GM19463 (cell line): ENCODE results near the gene ANKFN1.

Source experiments
- ATAC-seq: cut with Tn5 transposase; IDR thresholded peaks from one replicate; pipeline ENCODE4 v1.9.1; 2021; ENCODE audit warnings: mild to moderate bottlenecking, moderate library complexity; ENCODE audit not compliant: unreplicated experiment

ANKFN1 gene, protein sequence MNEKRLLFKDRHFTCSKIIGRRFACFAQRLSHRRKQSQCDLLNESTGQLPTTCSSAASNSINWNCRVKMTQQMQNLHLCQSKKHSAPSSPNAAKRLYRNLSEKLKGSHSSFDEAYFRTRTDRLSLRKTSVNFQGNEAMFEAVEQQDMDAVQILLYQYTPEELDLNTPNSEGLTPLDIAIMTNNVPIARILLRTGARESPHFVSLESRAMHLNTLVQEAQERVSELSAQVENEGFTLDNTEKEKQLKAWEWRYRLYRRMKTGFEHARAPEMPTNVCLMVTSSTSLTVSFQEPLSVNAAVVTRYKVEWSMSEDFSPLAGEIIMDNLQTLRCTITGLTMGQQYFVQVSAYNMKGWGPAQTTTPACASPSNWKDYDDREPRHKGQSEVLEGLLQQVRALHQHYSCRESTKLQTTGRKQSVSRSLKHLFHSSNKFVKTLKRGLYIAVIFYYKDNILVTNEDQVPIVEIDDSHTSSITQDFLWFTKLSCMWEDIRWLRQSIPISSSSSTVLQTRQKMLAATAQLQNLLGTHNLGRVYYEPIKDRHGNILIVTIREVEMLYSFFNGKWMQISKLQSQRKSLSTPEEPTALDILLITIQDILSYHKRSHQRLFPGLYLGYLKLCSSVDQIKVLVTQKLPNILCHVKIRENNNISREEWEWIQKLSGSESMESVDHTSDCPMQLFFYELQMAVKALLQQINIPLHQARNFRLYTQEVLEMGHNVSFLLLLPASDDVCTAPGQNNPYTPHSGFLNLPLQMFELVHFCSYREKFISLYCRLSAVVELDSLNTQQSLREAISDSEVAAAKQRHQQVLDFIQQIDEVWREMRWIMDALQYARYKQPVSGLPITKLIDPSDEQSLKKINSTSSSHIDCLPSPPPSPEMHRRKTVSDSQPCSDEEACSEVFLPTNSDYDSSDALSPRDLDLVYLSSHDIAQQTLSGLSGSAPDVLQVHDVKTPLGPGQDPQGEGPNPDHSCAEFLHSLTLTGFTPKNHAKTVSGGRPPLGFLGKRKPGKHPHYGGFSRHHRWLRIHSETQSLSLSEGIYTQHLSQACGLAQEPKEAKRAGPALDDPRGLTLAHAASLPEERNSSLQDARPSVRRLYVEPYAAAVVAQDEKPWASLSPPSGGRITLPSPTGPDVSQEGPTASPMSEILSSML

GRCh38 chr17:56152874-56153602, at the start of gene ANKFN1:
Gene ANKFN1, plus strand, starts transcription at chr17:56153475. Its CDS starts 59,193 bp downstream, at chr17:56212668.
- no peak for ATAC-seq

DNA sequence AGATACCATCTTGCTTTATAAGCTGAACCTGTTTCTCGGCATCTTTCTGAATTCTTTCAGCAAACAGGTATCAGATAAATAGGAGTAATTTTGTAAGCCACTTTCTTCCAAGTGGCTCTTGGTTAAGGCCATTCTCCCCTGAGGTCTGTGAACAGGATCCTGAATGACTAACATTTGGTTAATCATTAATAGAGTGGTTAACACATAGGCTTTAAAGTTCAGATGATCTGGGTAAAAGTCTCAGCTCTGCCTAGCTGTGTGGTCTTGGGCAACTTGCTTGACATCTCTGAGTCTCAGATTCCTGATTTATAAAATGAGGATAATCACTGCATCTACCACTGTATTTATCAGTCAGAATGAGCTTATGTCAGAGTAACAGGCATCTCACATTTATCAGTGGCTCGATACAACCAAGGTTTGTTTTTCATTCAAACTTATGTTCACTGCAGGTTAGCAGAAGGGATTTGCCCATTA, 44.4 kb upstream of the ANKFN1 start:
- peak; percentile 88 for ATAC-seq

DNA sequence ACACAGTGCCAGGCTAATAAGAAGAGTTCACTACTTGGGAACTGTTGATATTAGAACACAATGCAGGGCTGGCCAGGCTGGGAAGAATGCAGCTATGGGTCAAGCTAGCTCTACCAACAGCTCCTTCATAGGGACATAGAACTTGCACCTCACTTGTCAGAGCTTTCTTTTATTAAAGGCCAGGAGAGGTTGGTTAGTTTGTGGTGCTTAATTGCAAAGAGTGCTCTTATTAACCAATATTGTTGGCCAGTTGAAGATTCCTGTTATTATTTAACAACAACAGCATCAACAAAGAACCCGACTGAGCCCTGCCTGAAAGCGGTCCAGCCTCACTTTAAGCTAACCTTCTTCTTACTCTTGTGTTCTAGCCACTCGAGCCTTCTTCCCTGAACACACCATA, 43.4 kb upstream of the ANKFN1 start:
- no peak for ATAC-seq

- no peak for ATAC-seq
These were observed 42.7 kb upstream of the ANKFN1 start for GRCh38 chr17:56110463-56111135.

DNA sequence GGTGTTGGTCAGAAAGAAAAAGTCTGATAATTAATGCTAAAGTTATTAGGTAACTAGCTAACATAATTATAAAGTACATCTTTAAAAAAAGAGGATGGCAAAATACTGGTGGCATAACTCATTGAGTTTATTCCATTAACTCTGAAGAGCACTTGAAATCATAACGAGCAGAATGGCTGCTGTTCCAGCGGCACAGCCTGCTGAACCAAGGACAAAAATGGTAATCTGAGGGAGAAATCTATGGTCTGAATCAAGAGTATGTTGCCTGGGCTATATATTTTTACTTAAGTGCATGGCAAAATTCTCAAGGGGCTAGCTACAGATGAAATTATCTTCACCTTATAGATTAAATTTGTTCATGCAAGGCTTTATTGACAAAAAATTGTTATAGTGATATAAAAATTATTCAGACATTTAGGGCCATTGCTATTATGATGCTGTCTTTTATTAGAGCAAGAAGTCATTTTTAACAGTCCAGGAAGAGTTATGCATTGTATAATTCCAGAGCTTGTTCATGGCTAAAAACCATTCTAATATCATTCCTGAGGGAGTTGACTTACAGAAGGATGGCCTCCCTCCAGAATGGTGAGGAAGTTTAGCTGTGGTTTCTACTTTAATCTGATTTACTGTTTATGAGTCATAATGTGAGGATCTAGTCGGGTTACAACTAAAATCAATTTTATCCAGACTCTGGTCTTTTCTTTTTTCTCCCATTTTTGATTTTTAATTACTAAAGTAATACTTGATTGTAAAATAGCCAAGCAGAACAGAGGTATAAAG, 41.4 kb upstream of the ANKFN1 start:
- no peak for ATAC-seq

GRCh38 chr17:56113486-56113885, 39.8 kb upstream of the ANKFN1 start:
- no peak for ATAC-seq

DNA sequence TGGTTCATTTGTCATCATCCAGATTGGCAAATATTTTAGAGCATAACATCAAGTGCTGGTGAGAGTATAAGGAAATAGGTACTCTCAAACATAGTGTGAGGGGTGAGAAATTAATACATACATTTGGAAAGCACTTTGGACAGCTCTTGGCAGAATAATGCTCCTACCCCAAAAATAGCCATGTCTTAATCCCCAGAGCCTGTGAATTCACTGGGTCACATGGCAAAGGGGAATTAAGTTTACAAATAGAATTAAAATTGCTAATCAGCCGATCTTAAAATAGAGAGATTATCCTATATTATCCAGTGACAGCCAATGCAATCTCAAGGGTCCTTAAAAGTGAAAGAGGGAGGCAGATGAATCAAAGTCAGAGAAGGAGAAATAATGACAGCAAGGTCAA, 38.8 kb upstream of the ANKFN1 start:
- ATAC-seq: no peak

- ATAC-seq: no peak
These were observed 34.1 kb upstream of the ANKFN1 start for GRCh38 chr17:56119191-56119590.

DNA sequence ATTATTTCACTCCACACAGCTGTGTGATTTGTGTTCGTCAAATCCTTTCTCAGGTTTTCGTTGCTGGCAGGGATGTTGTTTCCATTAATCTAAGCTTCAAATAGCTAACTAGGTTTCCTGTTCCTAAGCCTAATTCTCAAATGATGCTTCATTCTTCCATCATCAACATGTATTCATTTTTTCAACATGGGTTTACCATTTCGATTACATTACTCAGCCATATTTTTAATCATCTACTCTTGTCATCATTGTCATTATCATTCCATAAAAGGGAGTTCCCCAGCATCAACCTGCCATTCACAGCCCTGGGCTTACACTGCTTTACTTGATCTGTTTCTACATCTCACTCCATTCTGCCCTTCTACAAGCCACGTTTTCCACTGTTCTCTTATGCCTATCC, 33.3 kb upstream of the ANKFN1 start:
- no peak for ATAC-seq

- no peak for ATAC-seq
These were observed 31.9 kb upstream of the ANKFN1 start for GRCh38 chr17:56121191-56122051.

GRCh38 chr17:56125830-56126819, 27.1 kb upstream of the ANKFN1 start:
- no peak for ATAC-seq

GRCh38 chr17:56130026-56130425, 23.2 kb upstream of the ANKFN1 start:
- no peak for ATAC-seq

DNA sequence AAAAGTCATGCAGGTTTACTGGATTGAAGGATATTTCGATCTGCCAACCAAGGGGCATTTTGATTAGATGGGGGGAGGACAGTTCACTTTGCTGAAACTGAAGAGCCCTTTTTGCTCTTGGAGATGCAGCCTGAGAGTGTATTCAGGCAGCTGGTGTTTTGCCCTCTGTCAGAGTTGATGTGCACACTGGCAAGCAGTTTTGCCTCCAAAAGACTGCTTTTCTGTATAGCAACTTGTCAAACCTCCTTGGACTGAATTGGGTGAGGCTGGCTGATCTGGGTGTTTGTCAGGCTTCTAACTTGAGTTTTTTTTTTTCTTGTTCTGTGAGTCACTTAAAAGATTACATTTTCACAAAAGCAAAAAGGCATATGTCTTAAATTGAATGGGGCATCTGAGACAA, 22.6 kb upstream of the ANKFN1 start:
- no peak for ATAC-seq

DNA sequence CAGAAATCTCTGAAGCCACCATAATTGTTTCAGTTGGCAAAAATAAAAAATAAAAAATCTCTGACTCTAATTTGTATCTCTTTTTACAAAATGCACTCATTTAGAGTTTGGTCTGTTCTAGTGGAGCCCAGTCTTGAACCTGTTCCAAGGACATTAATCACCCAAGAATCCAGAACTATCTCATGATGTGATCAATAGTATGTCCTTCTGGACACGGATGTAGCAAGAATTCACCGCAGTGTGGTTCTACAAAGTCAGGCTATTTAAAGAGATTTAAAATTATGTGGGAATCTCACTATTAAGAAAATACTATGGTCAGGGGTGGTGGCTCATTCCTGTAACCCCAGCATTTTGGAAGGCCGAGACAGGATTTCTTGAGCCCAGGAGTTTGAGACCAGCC, 21.8 kb upstream of the ANKFN1 start:
- ATAC-seq: no peak

- ATAC-seq: no peak
These were observed 17.0 kb upstream of the ANKFN1 start for GRCh38 chr17:56136301-56136700.

GRCh38 chr17:56141046-56141839, 12.0 kb upstream of the ANKFN1 start:
- no peak for ATAC-seq
